Measurements from ENCODE around the gene SHE.
A peak's percentile ranks its signal among the peaks of the same experiment; 100 is the strongest.
"Not testable (repeated sequence)": the region's sequence is repeated elsewhere in the genome, so short reads cannot be mapped to it uniquely, and the experiment has no call there.

The SHE gene

DNA sequence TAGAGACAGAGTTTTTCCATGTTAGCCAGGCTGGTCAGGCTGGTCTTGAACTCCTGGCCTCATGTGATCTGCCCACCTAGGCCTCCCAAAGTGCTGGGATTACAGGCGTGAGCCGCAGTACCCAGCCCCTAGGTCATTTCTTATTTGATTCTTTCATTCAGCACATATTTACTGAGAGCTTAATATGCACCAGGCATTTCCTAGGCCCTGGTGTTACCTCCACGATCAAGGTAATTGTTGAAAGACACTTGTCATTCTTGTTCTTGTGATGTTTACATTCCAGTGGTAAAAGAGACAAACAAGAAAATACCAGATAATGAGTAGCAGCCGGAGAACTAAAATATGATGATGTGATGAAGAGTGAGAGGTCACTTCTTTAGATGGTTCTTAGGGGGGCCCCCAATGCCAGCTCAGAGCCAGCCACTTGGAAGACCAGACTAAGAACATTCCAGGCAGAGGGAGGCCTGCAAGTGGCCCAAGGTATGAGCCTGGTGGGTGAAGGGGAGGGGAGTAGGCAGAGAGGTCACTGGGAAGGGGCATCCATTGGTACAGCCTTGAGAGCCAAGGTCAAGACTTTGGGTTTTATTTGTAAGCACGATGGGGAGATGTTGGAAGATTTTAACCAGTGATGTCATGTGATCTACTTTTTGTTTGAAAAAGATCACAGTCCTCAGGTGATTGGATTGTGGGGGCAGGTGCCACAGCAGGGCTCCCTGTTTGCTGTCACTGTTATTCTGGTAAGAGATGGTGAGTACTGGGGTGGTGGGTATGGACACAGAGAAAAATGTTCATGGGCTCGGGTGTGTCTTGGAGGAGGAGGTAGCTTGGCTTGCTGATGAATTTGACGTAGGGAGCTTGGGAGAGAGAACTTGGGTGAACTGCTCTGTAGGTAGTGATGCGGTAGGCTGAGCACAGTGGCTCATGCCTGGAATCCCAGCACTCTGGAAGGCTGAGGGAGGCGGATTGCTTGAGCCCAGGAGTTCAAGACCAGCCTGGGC lies 37.6 kb upstream of the SHE start:
- Histone ChIP-seq H3K9me3 (ENCODE audit: insufficient read depth, low read length, severe bottlenecking) (no peaks in the 10 kb centered on the region), H3K79me2 (ENCODE audit: insufficient read depth, low read length) (no peaks in the 10 kb centered on the region), H3K36me3 (ENCODE audit: insufficient read depth, low read length) (no peaks in the 10 kb centered on the region), H3K27me3 (ENCODE audit: insufficient read depth, low read length, poor library complexity) (peaks cover 6% of the 10 kb centered on the region), H3K9ac (ENCODE audit: low read depth, low read length) (no peak overlapping the region), H2AFZ (ENCODE audit: low read depth, low read length) (no peak overlapping the region), H3K27ac (ENCODE audit: low read length) (no peak overlapping the region), H3K4me3 (ENCODE audit: low read depth in 1 of 2, low read length in 2 of 2) (no peak overlapping the region), H4K20me1 (ENCODE audit: insufficient read depth, low read length) (no peaks in the 10 kb centered on the region), H3K4me2 (ENCODE audit: insufficient read depth, low read length) (no peak overlapping the region), H3K4me1 (ENCODE audit: insufficient read depth, low read length) (no peaks in the 10 kb centered on the region)
- ATAC-seq (ENCODE audit: insufficient read depth, low read depth) (no peak), DNase-seq (no peak)
- TF ChIP-seq EZH2 (IDR thresholded peaks at IDR 0.05; ENCODE audit: borderline replicate concordance, low read depth, low read length, severe bottlenecking) = no peak

DNA sequence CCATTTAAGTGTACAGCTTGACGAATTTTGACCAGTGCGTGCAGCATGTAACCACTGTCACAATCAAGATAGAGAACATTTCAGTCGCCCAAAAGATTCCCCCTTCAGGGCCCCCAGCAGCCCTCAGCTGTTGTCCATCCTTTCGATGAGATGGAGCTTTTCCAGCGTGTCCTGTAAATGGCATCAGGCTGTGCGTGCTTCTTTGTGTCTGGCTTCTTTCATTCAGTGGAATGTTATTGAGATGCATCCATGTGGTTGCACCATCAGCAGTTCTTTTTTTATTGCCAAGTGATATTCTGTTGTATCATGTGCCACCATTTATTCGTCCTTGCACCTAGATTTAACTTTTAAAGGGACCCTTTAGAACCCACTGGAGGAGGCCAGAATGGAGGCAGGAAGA lies 34.4 kb upstream of the SHE start:
- Histone ChIP-seq H3K4me3 (ENCODE audit: low read depth in 1 of 2, low read length in 2 of 2) (no peak overlapping the region), H2AFZ (ENCODE audit: low read depth, low read length) (no peak overlapping the region), H3K4me2 (ENCODE audit: insufficient read depth, low read length) (no peak overlapping the region), H3K27me3 (ENCODE audit: insufficient read depth, low read length, poor library complexity) (peaks cover 3% of the 10 kb centered on the region), H3K79me2 (ENCODE audit: insufficient read depth, low read length) (no peaks in the 10 kb centered on the region), H3K36me3 (ENCODE audit: insufficient read depth, low read length) (no peaks in the 10 kb centered on the region), H3K4me1 (ENCODE audit: insufficient read depth, low read length) (no peaks in the 10 kb centered on the region), H4K20me1 (ENCODE audit: insufficient read depth, low read length) (no peaks in the 10 kb centered on the region), H3K27ac (ENCODE audit: low read length) (no peak overlapping the region), H3K9ac (ENCODE audit: low read depth, low read length) (no peak overlapping the region), H3K9me3 (ENCODE audit: insufficient read depth, low read length, severe bottlenecking) (no peaks in the 10 kb centered on the region)
- TF ChIP-seq CTCF (IDR thresholded peaks at IDR 0.05; ENCODE audit: borderline replicate concordance, extremely low read depth, low read length, poor library complexity, severe bottlenecking) (no peak), EZH2 (IDR thresholded peaks at IDR 0.05; ENCODE audit: borderline replicate concordance, low read depth, low read length, severe bottlenecking) (no peak)
- DNase-seq (no peak), ATAC-seq (ENCODE audit: insufficient read depth, low read depth) (no peak)

- Histone ChIP-seq H2AFZ (ENCODE audit: low read depth, low read length) (no peak overlapping the region), H3K36me3 (ENCODE audit: insufficient read depth, low read length) (no peaks in the 10 kb centered on the region), H3K27ac (ENCODE audit: low read length) (no peak overlapping the region), H3K4me3 (ENCODE audit: low read depth in 1 of 2, low read length in 2 of 2) (no peak overlapping the region), H3K79me2 (ENCODE audit: insufficient read depth, low read length) (no peaks in the 10 kb centered on the region), H3K9me3 (ENCODE audit: insufficient read depth, low read length, severe bottlenecking) (no peaks in the 10 kb centered on the region), H3K4me2 (ENCODE audit: insufficient read depth, low read length) (no peak overlapping the region), H4K20me1 (ENCODE audit: insufficient read depth, low read length) (no peaks in the 10 kb centered on the region), H3K4me1 (ENCODE audit: insufficient read depth, low read length) (no peaks in the 10 kb centered on the region), H3K27me3 (ENCODE audit: insufficient read depth, low read length, poor library complexity) (no peaks in the 10 kb centered on the region), H3K9ac (ENCODE audit: low read depth, low read length) (no peak overlapping the region)
- ATAC-seq (ENCODE audit: insufficient read depth, low read depth) (no peak; the same call in 2 of the 3 replicates), DNase-seq (peak; percentile 32)
- TF ChIP-seq EZH2 (IDR thresholded peaks at IDR 0.05; ENCODE audit: borderline replicate concordance, low read depth, low read length, severe bottlenecking) = no peak
- TF ChIP-seq CTCF (IDR thresholded peaks at IDR 0.05; ENCODE audit: borderline replicate concordance, extremely low read depth, low read length, poor library complexity, severe bottlenecking) = peak; percentile 66
Measured at GRCh38 chr1:154533952-154534844, 32.0 kb upstream of the SHE start.

DNA sequence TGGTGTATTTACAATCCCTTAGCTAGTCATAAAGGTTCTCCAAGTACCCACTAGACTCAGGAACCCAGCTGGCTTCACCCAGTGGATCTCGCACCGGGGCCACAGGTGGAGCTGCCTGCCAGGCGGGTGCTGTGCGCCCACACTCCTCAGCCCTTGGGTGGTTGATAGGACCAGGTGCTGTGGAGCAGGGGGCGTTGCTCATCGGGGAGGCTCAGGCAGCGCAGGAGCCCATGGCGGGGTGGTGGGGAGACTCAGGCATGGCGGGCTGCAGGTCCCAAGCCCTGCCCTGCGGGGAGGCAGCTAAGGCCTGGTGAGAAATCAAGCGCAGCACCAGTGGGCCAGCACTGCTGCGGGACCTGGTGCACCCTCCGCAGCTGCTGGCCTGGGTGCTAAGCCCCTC lies 29.7 kb upstream of the SHE start:
- H3K4me1 ChIP-seq (ENCODE audit: insufficient read depth, low read length); ATAC-seq (ENCODE audit: insufficient read depth, low read depth); H3K27me3 ChIP-seq (ENCODE audit: insufficient read depth, low read length, poor library complexity); H3K36me3 ChIP-seq (ENCODE audit: insufficient read depth, low read length); DNase-seq; H3K27ac ChIP-seq (ENCODE audit: low read length); H3K9ac ChIP-seq (ENCODE audit: low read depth, low read length); H3K79me2 ChIP-seq (ENCODE audit: insufficient read depth, low read length); H2AFZ ChIP-seq (ENCODE audit: low read depth, low read length); H3K4me3 ChIP-seq (ENCODE audit: low read depth in 1 of 2, low read length in 2 of 2); H3K9me3 ChIP-seq (ENCODE audit: insufficient read depth, low read length, severe bottlenecking); H3K4me2 ChIP-seq (ENCODE audit: insufficient read depth, low read length); H4K20me1 ChIP-seq (ENCODE audit: insufficient read depth, low read length): not testable (repeated sequence)
